ACC112 (cell line): Measurements from ENCODE around the gene VSTM2L.
"Not testable (repeated sequence)": the region's sequence is repeated elsewhere in the genome, so short reads cannot be mapped to it uniquely, and the experiment has no call there.

Experiments used
- H2AFZ ChIP-seq: fragments of 200-600 bp; sonication (generic); one replicate; pipeline ENCODE4 v1.6.0; 2017; ENCODE audit warnings: antibody characterized with exemption, low read length; ENCODE audit not compliant: unreplicated experiment
- H3K27ac ChIP-seq: fragments of 200-600 bp; sonication (generic); 2 replicates; pipeline ENCODE4 v1.5.1; 2014; ENCODE audit warnings: low read depth, mild to moderate bottlenecking, antibody characterized with exemption, low read length, moderate library complexity
- H3K27me3 ChIP-seq: fragments of 200-600 bp; sonication (generic); 2 replicates; pipeline ENCODE4 v1.6.1; 2014; ENCODE audit warnings: mild to moderate bottlenecking, antibody characterized with exemption, low read length, moderate library complexity, mixed read lengths; ENCODE audit not compliant: insufficient read depth
- H3K36me3 ChIP-seq: fragments of 200-600 bp; sonication (generic); 2 replicates; pipeline ENCODE4 v1.6.1; 2016; ENCODE audit warnings: mild to moderate bottlenecking, antibody characterized with exemption, low read length, moderate library complexity, mixed read lengths; ENCODE audit not compliant: insufficient read depth
- H3K4me1 ChIP-seq: fragments of 200-600 bp; sonication (generic); one replicate; pipeline ENCODE4 v1.6.1; 2016; ENCODE audit warnings: low read length, mixed read lengths; ENCODE audit not compliant: insufficient read depth, unreplicated experiment, control insufficient read depth
- H3K4me3 ChIP-seq: fragments of 200-600 bp; sonication (generic); 2 replicates; pipeline ENCODE4 v1.5.1; 2014; ENCODE audit warnings: mild to moderate bottlenecking, low read depth, low read length
- H3K79me2 ChIP-seq: fragments of 200-600 bp; sonication (generic); one replicate; pipeline ENCODE4 v1.6.0; 2016; ENCODE audit warnings: low read length; ENCODE audit not compliant: control insufficient read depth, unreplicated experiment, insufficient read depth

VSTM2L gene

DNA sequence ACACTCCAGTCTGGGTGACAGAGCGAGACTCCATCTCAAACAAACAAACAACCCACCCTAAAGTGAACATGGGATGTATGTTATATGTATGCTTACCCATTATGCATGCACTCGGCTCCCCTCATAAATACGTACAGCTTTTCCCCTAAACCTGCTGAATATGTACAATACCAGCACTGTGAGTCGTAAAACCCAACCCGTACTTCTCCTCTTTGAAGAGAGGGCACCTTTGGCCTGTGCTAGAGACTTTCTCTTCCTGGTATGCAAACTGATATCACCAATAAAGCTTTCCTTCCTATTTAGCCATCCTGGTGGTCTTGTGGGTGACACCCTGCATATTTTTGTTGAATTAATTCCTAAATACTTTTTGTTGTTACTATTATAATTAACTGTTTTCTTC lies 51.3 kb downstream of the VSTM2L start:
- Histone ChIP-seq H3K4me3 (no peak overlapping the region), H2AFZ (no peak overlapping the region), H3K4me1 (no peaks in the 10 kb centered on the region), H3K36me3 (no peaks in the 10 kb centered on the region), H3K79me2 (no peaks in the 10 kb centered on the region), H3K27me3 (peaks cover 36% of the 10 kb centered on the region), H3K27ac (no peak overlapping the region)

DNA sequence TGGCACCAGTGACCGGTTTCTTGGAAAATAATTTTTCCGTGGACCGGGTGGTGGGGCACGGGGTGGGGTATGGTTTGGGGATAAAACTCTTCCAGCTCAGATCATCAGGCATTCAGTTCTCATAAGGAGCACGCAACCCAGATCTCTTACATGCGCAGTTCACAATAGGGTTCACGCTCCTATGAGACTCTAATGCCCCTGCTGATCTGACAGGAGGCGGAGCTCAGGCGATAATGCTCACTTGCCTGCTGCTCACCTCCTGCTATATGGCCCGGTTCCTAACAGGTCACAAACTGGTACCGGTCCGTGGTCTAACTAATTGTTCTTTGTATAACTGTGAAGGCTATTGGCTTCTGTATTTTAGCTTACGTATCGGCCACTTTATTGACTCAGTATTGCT lies 51.7 kb downstream of the VSTM2L start:
- Histone ChIP-seq H3K36me3 (no peaks in the 10 kb centered on the region), H2AFZ (no peak overlapping the region), H3K79me2 (no peaks in the 10 kb centered on the region), H3K4me3 (no peak overlapping the region), H3K27ac (no peak overlapping the region), H3K4me1 (no peaks in the 10 kb centered on the region), H3K27me3 (peaks cover 40% of the 10 kb centered on the region)

DNA sequence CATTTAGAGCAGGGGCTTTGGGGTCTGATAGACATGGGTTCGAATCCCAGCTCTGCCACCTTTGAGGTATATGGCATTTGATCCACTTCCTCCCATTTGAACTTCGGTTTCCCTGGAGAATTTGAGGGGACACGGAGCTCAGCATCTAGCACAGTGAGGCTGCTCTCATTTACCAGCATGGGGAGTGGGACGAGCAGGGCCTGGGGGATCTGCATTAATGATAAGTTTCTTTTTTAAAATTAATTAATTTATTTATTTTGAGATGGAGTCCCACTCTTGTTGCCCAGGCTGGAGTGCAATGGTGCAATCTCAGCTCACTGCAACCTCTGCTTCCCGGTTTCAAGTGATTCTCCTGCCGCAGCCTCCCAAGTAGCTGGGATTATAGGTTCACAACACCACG lies 52.6 kb downstream of the VSTM2L start:
- Histone ChIP-seq H3K4me3 (no peak overlapping the region), H3K79me2 (no peaks in the 10 kb centered on the region), H3K4me1 (no peaks in the 10 kb centered on the region), H3K27me3 (peaks cover 43% of the 10 kb centered on the region), H3K36me3 (no peaks in the 10 kb centered on the region), H3K27ac (no peak overlapping the region), H2AFZ (no peak overlapping the region)

DNA sequence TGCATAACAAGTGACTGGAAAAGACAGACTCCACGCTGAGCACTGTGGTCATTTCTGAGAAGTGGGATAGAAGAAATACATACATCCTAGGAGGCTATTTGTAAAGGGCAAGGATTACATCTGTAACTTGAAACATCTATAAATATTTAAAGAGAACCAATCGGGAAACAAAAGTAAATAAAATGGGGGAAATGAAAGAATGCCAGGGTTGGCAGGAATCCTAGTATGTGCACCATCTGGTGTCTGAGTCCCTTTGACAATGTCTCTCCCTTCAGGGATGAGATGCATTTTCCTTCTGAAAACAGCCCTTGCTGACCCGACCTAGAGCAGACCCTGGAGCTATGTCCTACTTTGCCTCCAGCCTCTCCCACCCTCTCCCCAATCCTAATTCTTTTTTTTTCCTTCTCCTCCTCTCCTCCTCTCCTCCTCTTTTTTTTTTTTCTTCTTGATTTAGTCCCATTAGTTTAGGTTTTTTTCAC lies 53.2 kb downstream of the VSTM2L start:
- no peak overlapping the region for H2AFZ ChIP-seq
- no peaks in the 10 kb centered on the region for H3K4me1 ChIP-seq
- H3K27me3 ChIP-seq: peaks cover 48% of the 10 kb centered on the region
- no peaks in the 10 kb centered on the region for H3K79me2 ChIP-seq
- no peaks in the 10 kb centered on the region for H3K36me3 ChIP-seq
- no peak overlapping the region for H3K4me3 ChIP-seq
- H3K27ac ChIP-seq: no peak overlapping the region

DNA sequence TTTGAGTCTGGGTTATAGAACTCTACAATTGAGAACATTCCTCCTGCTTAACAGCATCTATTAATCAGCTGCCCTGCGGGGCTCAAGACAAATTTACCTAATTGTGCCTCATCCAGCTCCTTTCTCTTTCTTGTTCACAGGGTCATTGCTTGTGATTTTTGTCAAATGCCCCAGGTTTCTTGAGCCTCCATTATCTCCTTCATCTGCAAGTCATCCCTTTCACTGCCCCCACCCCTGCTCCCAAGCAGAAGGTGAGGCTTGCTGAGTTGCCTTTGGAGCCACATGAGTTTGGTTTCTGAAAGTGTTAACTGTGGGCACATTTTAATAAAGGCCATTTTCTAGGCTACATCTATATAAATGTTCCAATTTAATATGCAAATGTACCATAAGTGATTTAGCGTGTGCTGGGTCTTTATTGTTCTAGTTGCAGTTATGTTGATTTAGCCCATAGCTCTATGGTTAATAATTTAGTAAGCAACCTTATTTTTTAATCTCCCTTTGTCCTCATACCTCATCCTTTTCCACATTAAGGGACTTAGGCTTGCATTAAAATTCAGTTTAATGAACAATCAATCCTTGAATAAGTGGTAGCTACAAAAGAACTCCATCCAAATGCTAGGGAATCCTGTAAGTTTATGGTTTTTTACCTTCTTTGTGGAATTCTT lies 56.1 kb downstream of the VSTM2L start:
- Histone ChIP-seq H3K27me3 (peaks cover 56% of the 10 kb centered on the region), H3K27ac (no peak overlapping the region)

DNA sequence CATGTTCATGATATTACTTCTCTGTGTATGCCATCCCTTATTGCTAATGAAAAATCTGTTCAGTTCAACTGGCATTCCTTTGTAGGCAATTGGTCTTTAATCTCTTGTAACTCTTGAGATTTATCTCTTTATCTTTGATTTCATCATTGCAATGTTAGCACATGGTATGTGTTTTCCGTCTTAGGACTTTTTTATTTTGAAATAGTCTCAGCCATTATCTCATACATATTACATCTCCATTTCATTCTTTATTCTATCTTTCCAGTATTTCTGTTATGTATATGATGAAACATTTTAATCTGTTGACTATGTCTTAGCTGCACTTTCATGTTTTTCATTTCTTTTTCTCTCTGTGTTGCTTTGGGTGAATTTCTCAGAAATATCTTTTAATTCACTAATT lies 58.1 kb downstream of the VSTM2L start:
- Histone ChIP-seq H3K4me3 (no peak overlapping the region), H3K4me1 (no peaks in the 10 kb centered on the region), H3K27ac (no peak overlapping the region), H3K79me2 (no peaks in the 10 kb centered on the region), H2AFZ (no peak overlapping the region), H3K27me3 (peaks cover 61% of the 10 kb centered on the region), H3K36me3 (no peaks in the 10 kb centered on the region)

More for the DNA sequence above, 56.1 kb downstream of the VSTM2L start:
- Histone ChIP-seq H3K36me3 (no peaks in the 10 kb centered on the region), H3K79me2 (no peaks in the 10 kb centered on the region), H3K4me3 (no peak overlapping the region), H2AFZ (no peak overlapping the region), H3K4me1 (no peaks in the 10 kb centered on the region)

DNA sequence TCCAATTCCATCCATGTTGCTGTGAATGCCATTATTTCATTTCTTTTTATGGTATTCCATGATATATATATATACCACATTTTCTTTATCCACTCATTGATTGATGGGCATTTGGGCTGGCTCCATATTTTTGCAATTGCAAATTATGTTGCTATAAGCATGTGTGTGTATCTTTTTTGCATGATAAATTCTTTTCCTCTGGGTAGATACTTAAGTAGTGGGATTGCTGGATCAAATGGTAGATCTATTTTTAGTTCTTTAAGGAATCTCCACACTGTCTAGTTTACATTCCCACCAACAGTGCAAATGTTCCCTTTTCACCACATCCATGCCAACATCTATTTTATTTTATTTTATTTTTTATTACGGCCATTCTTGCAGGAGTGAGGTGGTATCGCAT lies 60.6 kb downstream of the VSTM2L start:
- not testable (repeated sequence) for H3K4me1 ChIP-seq, H3K36me3 ChIP-seq, H2AFZ ChIP-seq, H3K79me2 ChIP-seq, H3K4me3 ChIP-seq, H3K27ac ChIP-seq
- peaks cover 56% of the 10 kb centered on the region for H3K27me3 ChIP-seq

DNA sequence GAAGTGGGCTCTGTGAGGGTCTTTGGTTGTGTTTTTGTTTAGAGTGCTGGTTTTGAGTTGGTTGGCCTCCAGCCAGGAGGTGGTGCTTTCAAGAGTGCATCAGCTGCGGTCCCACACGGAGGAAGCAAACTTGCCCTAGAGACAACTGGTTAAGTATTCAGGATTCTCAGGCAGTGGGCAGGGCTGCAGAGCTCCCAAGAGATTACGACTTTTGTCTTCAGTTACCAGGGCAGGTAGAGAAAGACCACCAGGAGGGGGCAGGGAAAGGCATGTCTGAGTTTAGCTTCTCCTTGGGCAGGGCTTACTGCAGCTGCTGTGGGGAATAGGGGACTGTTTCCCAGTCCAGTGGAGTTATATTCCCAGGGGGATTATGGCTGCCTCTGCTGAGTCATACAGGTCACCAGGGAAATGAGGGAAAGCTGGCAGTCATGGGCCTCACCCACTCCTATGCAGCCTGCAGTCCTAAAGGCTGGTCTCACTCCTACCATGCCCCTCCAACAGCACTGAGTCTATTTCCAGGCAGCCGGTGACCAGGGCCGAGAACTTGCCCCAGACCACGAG lies 66.0 kb downstream of the VSTM2L start:
- no peak overlapping the region for H2AFZ ChIP-seq
- H3K36me3 ChIP-seq: no peaks in the 10 kb centered on the region
- H3K79me2 ChIP-seq: no peaks in the 10 kb centered on the region
- peaks cover 29% of the 10 kb centered on the region for H3K27me3 ChIP-seq
- H3K27ac ChIP-seq: no peak overlapping the region
- H3K4me1 ChIP-seq: peaks cover 14% of the 10 kb centered on the region
- no peak overlapping the region for H3K4me3 ChIP-seq

DNA sequence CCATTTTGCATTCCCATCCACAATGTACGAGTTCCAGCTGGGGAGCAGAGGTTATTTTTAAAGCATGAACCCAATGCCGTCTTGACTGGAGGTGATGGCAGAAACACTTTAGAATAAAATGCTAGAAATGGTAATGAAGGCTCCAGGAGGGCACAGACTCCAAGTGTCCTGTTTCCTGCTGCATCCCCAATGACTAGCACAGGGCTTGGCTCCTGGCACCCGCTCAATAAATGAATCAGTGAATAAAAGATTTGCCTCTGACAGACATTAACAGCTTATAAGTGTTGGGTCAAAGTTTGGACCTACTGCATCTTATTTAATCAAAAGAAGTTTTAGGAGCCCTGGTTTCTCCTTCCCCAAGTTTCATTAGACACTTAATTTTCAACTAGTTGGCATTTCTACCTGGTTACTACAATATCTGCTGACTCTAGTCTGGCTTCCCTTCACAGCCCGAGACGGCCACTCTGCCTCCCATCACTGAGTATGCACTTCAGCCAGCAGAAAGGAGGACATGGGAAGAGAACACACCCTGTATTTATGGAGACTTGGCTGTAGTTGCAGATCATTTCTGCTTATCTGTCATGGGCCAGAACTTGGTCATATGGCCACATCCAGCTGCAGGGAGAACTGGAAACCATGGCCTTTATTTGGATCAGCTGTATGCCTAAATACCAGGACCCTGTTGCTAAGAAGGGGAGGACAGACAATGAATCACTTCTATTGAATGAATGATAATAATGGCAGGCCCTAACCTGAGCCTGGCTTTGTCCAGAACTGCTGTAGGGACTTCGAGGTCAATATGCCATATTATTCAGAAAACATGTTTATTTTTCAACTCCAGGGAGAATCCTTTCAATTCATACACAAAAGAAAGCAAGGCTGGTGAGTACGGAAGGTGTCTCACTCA lies 67.3 kb downstream of the VSTM2L start:
- H3K4me3 ChIP-seq: no peak overlapping the region
- H3K27me3 ChIP-seq: peaks cover 17% of the 10 kb centered on the region
- peaks cover 14% of the 10 kb centered on the region for H3K4me1 ChIP-seq
- no peaks in the 10 kb centered on the region for H3K36me3 ChIP-seq
- no peak overlapping the region for H3K27ac ChIP-seq
- no peak overlapping the region for H2AFZ ChIP-seq
- H3K79me2 ChIP-seq: no peaks in the 10 kb centered on the region

DNA sequence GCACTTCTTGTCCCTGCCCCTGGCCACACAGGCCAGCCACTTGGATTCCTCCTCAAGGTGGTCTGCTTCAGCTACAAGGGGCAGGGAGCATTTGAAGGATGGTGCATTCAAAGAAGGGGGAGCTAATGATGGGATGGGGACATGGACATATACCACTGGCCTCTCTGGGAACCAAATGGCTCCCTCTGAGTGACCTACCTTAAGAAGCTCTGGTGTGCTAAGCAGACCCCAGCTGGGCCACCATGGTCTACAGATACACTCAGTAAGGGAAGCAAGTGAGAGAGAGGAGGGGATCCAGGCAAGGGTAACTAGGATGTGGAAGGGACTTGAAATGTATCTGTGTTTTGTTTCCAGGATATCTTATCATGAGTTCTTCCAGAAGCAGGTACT lies 67.9 kb downstream of the VSTM2L start:
- no peak overlapping the region for H3K4me3 ChIP-seq
- H2AFZ ChIP-seq: no peak overlapping the region
- peaks cover 14% of the 10 kb centered on the region for H3K4me1 ChIP-seq
- H3K27ac ChIP-seq: no peak overlapping the region
- H3K36me3 ChIP-seq: no peaks in the 10 kb centered on the region
- peaks cover 16% of the 10 kb centered on the region; the same call in 1 of the 2 replicates for H3K27me3 ChIP-seq
- H3K79me2 ChIP-seq: no peaks in the 10 kb centered on the region
